K562 (cell line): ENCODE data around the gene CPE. TPM values are rescaled to one million over a fixed set of nuclear protein-coding genes. Genes with fewer than 3 reads are reported as not detected.
A peak's percentile ranks its signal among the peaks of the same experiment; 100 is the strongest.

ENCODE experiments used
- ATAC-seq: fragments of 200-7000 bp; cut with Tn5 transposase; 3 replicates; pipeline ENCODE4 v1.9.1; 2020; ENCODE audit warnings: moderate library complexity
- BruUV-seq: library from RNA; stranded (reverse); fragments of 400-500 nt; replicated peaks from 2 replicates; lab custom pipeline; 2021; lab: Mats Ljungman, UMichigan
- CTCF ChIA-PET: fragments of 300-600 bp; formaldehyde crosslinking; extraction: SDS; loops from one replicate; lab custom pipeline; 2021; ENCODE audit warnings: low intra/inter-chr PET ratio; lab: Yijun Ruan, JAX
- POLR2A ChIA-PET: fragments of 300-600, 350-650 bp; sonication (Branson Sonifier 250); formaldehyde crosslinking; extraction: SDS; loops from one replicate; lab custom pipeline; 2021; ENCODE audit warnings: antibody characterized with exemption, inconsistent platforms; lab: Yijun Ruan, JAX
- DNase-seq, 4 experiments: peaks; one replicate each; pipeline versions ENCODE4 v3.0.0 to v3.0.0-alpha.2; 2011 to 2018; ENCODE audit warnings: low spot score in 3 of 4, mixed read lengths in 3 of 4; ENCODE audit errors: extremely low read depth in 1 of 4
- FAIRE-seq: peaks from 2 replicates; lab custom pipeline; 2011; peaks lifted over from hg19 to GRCh38; lab: Jason Lieb, UNC
- H2AFZ ChIP-seq: 2 replicates; pipeline ENCODE4 v1.6.0; 2011; ENCODE audit warnings: low read depth, low read length, control low read depth, inconsistent platforms
- H3K27ac ChIP-seq: fragments of 200-600 bp; 3 replicates; pipeline ENCODE4 v1.8.0; 2011; ENCODE audit warnings: low read depth, mild to moderate bottlenecking, control low read depth, inconsistent platforms, low read length, moderate library complexity, mixed read lengths; ENCODE audit errors: extremely low read depth
- H3K27me3 ChIP-seq, 2 experiments: fragments of 300-600 bp in 1 of 2; 2 replicates in 1 of 2; 3 replicates in 1 of 2; pipeline versions ENCODE4 v1.6.0 to v1.8.0; 2011; ENCODE audit warnings: inconsistent platforms in 2 of 2, low read length in 2 of 2, mild to moderate bottlenecking in 1 of 2, mixed read lengths in 1 of 2, moderate library complexity in 1 of 2; ENCODE audit not compliant: control insufficient read depth in 2 of 2, insufficient read depth in 2 of 2
- H3K36me3 ChIP-seq: fragments of 300-600 bp; 3 replicates; pipeline ENCODE4 v1.8.0; 2011; ENCODE audit warnings: mild to moderate bottlenecking, low read length, inconsistent platforms; ENCODE audit not compliant: control insufficient read depth, insufficient read depth
- H3K4me1 ChIP-seq, 2 experiments: fragments of 200-600 bp in 1 of 2; replicated peaks in 1 of 2; 2 replicates in 1 of 2; 3 replicates in 1 of 2; pipeline versions ENCODE4 v1.5.1 to v1.8.0; 2011; ENCODE audit warnings: inconsistent platforms in 2 of 2, low read length in 2 of 2, mild to moderate bottlenecking in 1 of 2, mixed read lengths in 1 of 2, moderate library complexity in 1 of 2; ENCODE audit not compliant: control insufficient read depth in 2 of 2, insufficient read depth in 2 of 2
- H3K4me2 ChIP-seq: 2 replicates; pipeline ENCODE4 v1.6.1; 2011; ENCODE audit warnings: low read length, control low read depth, inconsistent platforms, mixed read lengths; ENCODE audit not compliant: insufficient read depth
- H3K4me3 ChIP-seq: fragments of 200-600 bp; sonication (generic), shearing (Covaris generic); 2 replicates; pipeline ENCODE4 v1.5.1; 2016; ENCODE audit warnings: control low read depth, inconsistent platforms
- H3K79me2 ChIP-seq: fragments of 200-600 bp; 3 replicates; pipeline ENCODE4 v1.8.0; 2011; ENCODE audit warnings: low read length, inconsistent platforms; ENCODE audit not compliant: control insufficient read depth, insufficient read depth
- H3K9ac ChIP-seq, 2 experiments: 2 replicates each; pipeline versions ENCODE4 v1.6.0 to v1.6.1; 2011; ENCODE audit warnings: low read depth in 2 of 2, low read length in 2 of 2, control low read depth in 1 of 2, inconsistent platforms in 1 of 2, mild to moderate bottlenecking in 1 of 2, mixed read lengths in 1 of 2; ENCODE audit not compliant: insufficient read depth in 1 of 2
- H3K9me1 ChIP-seq: one replicate; pipeline ENCODE4 v1.6.0; 2011; ENCODE audit warnings: inconsistent platforms, mild to moderate bottlenecking, low read length, moderate library complexity; ENCODE audit not compliant: control insufficient read depth, insufficient read depth
- H3K9me3 ChIP-seq: replicated peaks from 2 replicates; pipeline ENCODE4 v1.5.1; 2011; ENCODE audit warnings: low read depth, low read length, inconsistent platforms; ENCODE audit not compliant: control insufficient read depth, insufficient read depth
- H4K20me1 ChIP-seq: replicated peaks from 2 replicates; pipeline ENCODE4 v1.6.1; 2011; ENCODE audit warnings: low read length, inconsistent platforms, mixed read lengths; ENCODE audit not compliant: control insufficient read depth, insufficient read depth
- CBFA2T3 ChIP-seq: fragments of 450-650 bp; IDR thresholded peaks from 2 replicates; pipeline ENCODE4 v1.6.1; 2017
- CREM ChIP-seq: IDR thresholded peaks from 2 replicates; pipeline ENCODE4 v1.6.1; 2014; ENCODE audit warnings: antibody characterized with exemption, low read depth
- HMGN3 ChIP-seq: IDR thresholded peaks from 2 replicates; pipeline ENCODE4 v1.6.1; 2011; ENCODE audit warnings: borderline replicate concordance, low read depth, mild to moderate bottlenecking, mixed read lengths, low read length; ENCODE audit not compliant: insufficient read length; ENCODE audit errors: extremely low read depth
- PCBP1 ChIP-seq: fragments of 200-400 bp; formaldehyde crosslinking; IDR thresholded peaks from 2 replicates; pipeline ENCODE4 v1.6.1; 2018; ENCODE audit warnings: mild to moderate bottlenecking, low read depth, low read length; ENCODE audit not compliant: poor library complexity, severe bottlenecking
- PHF21A ChIP-seq: fragments of 450-650 bp; IDR thresholded peaks from 2 replicates; pipeline ENCODE4 v1.6.1; 2017; ENCODE audit warnings: low read depth, borderline replicate concordance
- POLR2AphosphoS2 ChIP-seq: IDR thresholded peaks from 2 replicates; pipeline ENCODE4 v1.6.1; 2012; ENCODE audit warnings: low read length, improper control_type of control experiment
- POLR2AphosphoS5 ChIP-seq: IDR thresholded peaks from 2 replicates; pipeline ENCODE4 v1.6.1; 2011; ENCODE audit warnings: mild to moderate bottlenecking, low read depth, low read length, moderate library complexity; ENCODE audit not compliant: control insufficient read depth, insufficient read depth
- ZKSCAN1 ChIP-seq: fragments of 150-350 bp; IDR thresholded peaks from 2 replicates; pipeline ENCODE4 v1.6.1; 2016; ENCODE audit warnings: low read depth, low read length
- WGBS: fragments of 100-300 bp; shearing (Covaris generic); methylation state at CpG from one replicate; pipeline ENCODE4 v1.1.6; 2016; ENCODE audit warnings: low coverage, mixed read lengths; ENCODE audit not compliant: insufficient coverage; ENCODE audit errors: missing lambda C conversion rate; 5-methylcytosine and 5-hydroxymethylcytosine counted together
- in situ Hi-C: fragments of 300-500 bp; cut with MboI; formaldehyde crosslinking; loops from 4 replicates; pipeline ENCODE4 v1.15.0; 2018; ENCODE audit warnings: inconsistent platforms, mixed read lengths
- intact Hi-C: fragments of 100-400 bp; cut with micrococcal nuclease; formaldehyde crosslinking; loops from 2 replicates; pipeline ENCODE4 v1.14.2; 2022
- polyA plus RNA-seq, 8 experiments: library from polyadenylated mRNA; depleted of rRNA in 4 of 8; stranded (reverse) in 5 of 8; unstranded in 3 of 8; fragments of >200 nt; fragmentation: Nextera tagmentation in 2 of 8; fragmentation: Illumina TruSeq in 1 of 8; extraction: Ambion mirVana in 2 of 8; extraction: Trizol in 1 of 8; gene quantifications; 2 replicates each; pipeline versions ENCODE4 v1.2.1 to v1.2.3, GENCODE V29; 2011 to 2014; ENCODE audit warnings: inconsistent platforms in 1 of 8, missing spikeins in 1 of 8
- total RNA-seq, 7 experiments: library from RNA; depleted of rRNA in 6 of 7; stranded (reverse); fragments of >200 nt in 6 of 7; fragmentation: Illumina TruSeq in 2 of 7; extraction: Trizol in 2 of 7; gene quantifications; 2 replicates each; pipeline versions ENCODE4 v1.2.1 to v1.2.3, GENCODE V29; 2011 to 2021; ENCODE audit warnings: low replicate concordance in 1 of 7
- TF ChIP-seq, protein P1 (sequence below): fragments of 450-650 bp; IDR thresholded peaks from 2 replicates; pipeline ENCODE4 v1.6.1; 2016; ENCODE audit warnings: low read depth, mild to moderate bottlenecking, moderate library complexity

The CPE gene
- total and polyA plus RNA-seq, 9 of the 15 experiments (the other 6 are each of a cell fraction or from before 2014, with no cell fraction given), result 0.04 to 0.16 (median 0.06) TPM; not detected in 4

DNA sequence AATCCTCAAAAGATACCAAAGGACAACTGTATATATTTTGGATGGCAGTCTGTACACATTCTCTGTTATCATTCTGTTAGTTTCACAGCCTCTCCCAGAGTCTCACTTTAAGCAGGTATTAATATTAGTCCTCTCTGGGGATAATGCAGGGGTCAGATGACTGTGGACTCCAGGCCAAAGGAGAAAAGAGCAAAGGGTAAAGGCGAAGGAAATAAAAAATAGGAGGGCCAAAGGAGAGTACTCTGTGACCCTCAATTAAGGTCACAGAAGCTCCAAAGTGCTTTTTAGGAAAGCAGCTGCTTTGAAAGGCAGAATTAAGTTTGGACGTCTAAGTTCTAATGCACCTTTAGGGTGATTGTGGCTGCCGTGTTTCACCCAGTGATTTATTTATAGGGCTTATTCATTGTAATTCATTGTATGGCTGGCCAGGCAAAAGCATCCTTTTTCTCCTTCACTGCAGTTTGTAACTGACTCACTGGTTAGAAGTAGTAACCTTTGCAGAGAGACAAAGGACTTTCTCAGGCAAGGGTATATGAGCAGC is 43.6 kb upstream of the CPE start:
- Histone ChIP-seq H3K9ac (no peak overlapping the region), H3K4me2 (no peak overlapping the region), H3K27me3 (no peaks in the 10 kb centered on the region), H3K27ac (no peak overlapping the region), H3K4me1 (peaks cover 9% of the 10 kb centered on the region in 2 experiments; a peak in 4 of 5 replicates), H3K36me3 (peaks cover 97% of the 10 kb centered on the region), H2AFZ (no peak overlapping the region), H4K20me1 (peaks cover 51% of the 10 kb centered on the region), H3K4me3 (no peak overlapping the region), H3K79me2 (peaks cover 78% of the 10 kb centered on the region), H3K9me1 (peaks cover 4% of the 10 kb centered on the region), H3K9me3 (no peaks in the 10 kb centered on the region)
- TF ChIP-seq HMGN3 (no peak), CBFA2T3 (no peak), ZKSCAN1 (no peak), POLR2AphosphoS2 (peak; percentile 57; the same call in 1 of the 2 replicates)
- intact Hi-C loops (no loop called here), in situ Hi-C loops (no loop called here)
- no TSS peak for BruUV-seq
- 88% methylated on average over 3 of the region's 3 CpGs for WGBS
- no peak for FAIRE-seq
- no peak for ATAC-seq
- DNase-seq, result no peak
- POLR2A ChIA-PET, result interaction anchor here (1.0 kb wide), 1 partner anchor 29 kb away, joined by 3 read pairs; no protein-coding TSS in a partner anchor
- CTCF ChIA-PET, result no interaction called here

DNA sequence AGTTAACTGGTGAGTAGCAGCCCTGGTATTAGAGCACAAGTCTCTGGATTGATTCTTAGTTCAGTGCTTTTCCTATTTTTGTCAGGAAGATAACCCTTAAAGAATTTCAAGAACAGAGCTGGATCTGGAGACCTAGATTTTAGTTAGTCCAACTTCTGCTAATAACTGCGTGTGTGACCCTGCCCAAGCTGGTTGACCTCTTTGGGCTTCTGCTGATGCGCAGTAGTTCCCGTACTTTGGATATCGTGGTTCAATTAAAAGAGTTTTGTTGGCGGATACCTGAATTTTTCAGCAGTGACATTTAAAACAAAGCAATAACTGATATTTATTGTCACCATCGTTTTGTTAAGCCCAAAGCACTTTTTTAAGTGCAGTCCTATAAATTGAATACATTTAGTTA is 42.1 kb upstream of the CPE start:
- in situ Hi-C loops, result no loop called here
- ChIA-PET CTCF (no interaction called here), POLR2A (no interaction called here)
- H3K9me3 ChIP-seq, result no peaks in the 10 kb centered on the region
- no TSS peak for BruUV-seq
- no peak for ATAC-seq
- peak; percentile 19 for FAIRE-seq
- H2AFZ ChIP-seq, result no peak overlapping the region
- no peaks in the 10 kb centered on the region for H3K27me3 ChIP-seq
- peaks cover 4% of the 10 kb centered on the region for H3K9me1 ChIP-seq
- no peak overlapping the region for H3K4me2 ChIP-seq
- 86% methylated on average over 6 of the region's 6 CpGs for WGBS
- no peak for DNase-seq
- no peak overlapping the region for H3K4me3 ChIP-seq
- H3K79me2 ChIP-seq, result peaks cover 63% of the 10 kb centered on the region
- TF ChIP-seq PHF21A (no peak), PCBP1 (no peak), POLR2AphosphoS2 (peak; percentile 38; the same call in 1 of the 2 replicates), POLR2AphosphoS5 (peak; percentile 20; the same call in 1 of the 2 replicates), CREM (no peak)
- TF ChIP-seq, protein P1, sequence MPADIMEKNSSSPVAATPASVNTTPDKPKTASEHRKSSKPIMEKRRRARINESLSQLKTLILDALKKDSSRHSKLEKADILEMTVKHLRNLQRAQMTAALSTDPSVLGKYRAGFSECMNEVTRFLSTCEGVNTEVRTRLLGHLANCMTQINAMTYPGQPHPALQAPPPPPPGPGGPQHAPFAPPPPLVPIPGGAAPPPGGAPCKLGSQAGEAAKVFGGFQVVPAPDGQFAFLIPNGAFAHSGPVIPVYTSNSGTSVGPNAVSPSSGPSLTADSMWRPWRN, result no peak
- no peak overlapping the region for H3K9ac ChIP-seq
- peaks cover 35% of the 10 kb centered on the region for H4K20me1 ChIP-seq
- H3K36me3 ChIP-seq, result peaks cover 96% of the 10 kb centered on the region
- no peak overlapping the region for H3K27ac ChIP-seq
- intact Hi-C loops, result no loop called here
- peaks cover 0 to 8% of the 10 kb centered on the region in 2 experiments; a peak in 3 of 5 replicates for H3K4me1 ChIP-seq
